Loucy (cell line): ENCODE results near the gene CABLES1.
"Not testable (repeated sequence)": the region's sequence is repeated elsewhere in the genome, so short reads cannot be mapped to it uniquely, and the experiment has no call there.

ENCODE experiments used
- H2AFZ ChIP-seq: fragments of 200-600 bp; sonication (generic); 2 replicates; pipeline ENCODE4 v1.6.0; 2016; ENCODE audit warnings: antibody characterized with exemption, mild to moderate bottlenecking, low read length, moderate library complexity
- H3F3A ChIP-seq: fragments of 200-600 bp; 2 replicates; pipeline ENCODE4 v1.6.0; 2016; ENCODE audit warnings: antibody characterized with exemption, low read depth, mild to moderate bottlenecking
- H3K27me3 ChIP-seq: fragments of 200-600 bp; sonication (generic); 2 replicates; pipeline ENCODE4 v1.6.1; 2014; ENCODE audit warnings: low read length, mild to moderate bottlenecking; ENCODE audit not compliant: insufficient read depth, poor library complexity, severe bottlenecking
- H3K36me3 ChIP-seq: fragments of 200-600 bp; sonication (generic); 2 replicates; pipeline ENCODE4 v1.6.1; 2016; ENCODE audit warnings: low read length; ENCODE audit not compliant: insufficient read depth
- H3K4me1 ChIP-seq: fragments of 200-600 bp; sonication (generic); 2 replicates; pipeline ENCODE4 v1.5.1; 2014; ENCODE audit warnings: low read length, mild to moderate bottlenecking; ENCODE audit not compliant: insufficient read depth, poor library complexity, severe bottlenecking
- H3K4me2 ChIP-seq: fragments of 200-600 bp; sonication (generic); 2 replicates; pipeline ENCODE4 v1.6.0; 2014; ENCODE audit warnings: antibody characterized with exemption, low read length, low read depth, mild to moderate bottlenecking; ENCODE audit not compliant: poor library complexity, severe bottlenecking
- H3K4me3 ChIP-seq: fragments of 200-600 bp; sonication (generic); 2 replicates; pipeline ENCODE4 v1.5.1; 2014; ENCODE audit warnings: low read length, mild to moderate bottlenecking, mixed read lengths; ENCODE audit not compliant: poor library complexity, severe bottlenecking
- H3K79me2 ChIP-seq: fragments of 200-600 bp; sonication (generic); 2 replicates; pipeline ENCODE4 v1.6.1; 2014; ENCODE audit warnings: low read length; ENCODE audit not compliant: insufficient read depth
- H3K9ac ChIP-seq: fragments of 200-600 bp; sonication (generic); 2 replicates; pipeline ENCODE4 v1.6.0; 2014; ENCODE audit warnings: mild to moderate bottlenecking, low read depth, low read length, moderate library complexity; ENCODE audit not compliant: poor library complexity, severe bottlenecking
- H3K9me2 ChIP-seq: fragments of 200-600 bp; sonication (generic); replicated peaks from 2 replicates; pipeline ENCODE4 v1.6.1; 2016; ENCODE audit warnings: low read depth, low read length, mixed read lengths
- H3K9me3 ChIP-seq: fragments of 200-600 bp; sonication (generic); 2 replicates; pipeline ENCODE4 v1.6.1; 2014; ENCODE audit warnings: mild to moderate bottlenecking, antibody characterized with exemption, low read length, low read depth; ENCODE audit not compliant: insufficient read depth
- H4K20me1 ChIP-seq: fragments of 200-600 bp; sonication (generic); 2 replicates; pipeline ENCODE4 v1.6.0; 2014; ENCODE audit warnings: antibody characterized with exemption, low read length, mild to moderate bottlenecking; ENCODE audit not compliant: insufficient read depth, poor library complexity, severe bottlenecking
- CTCF ChIP-seq: fragments of 200-600 bp; sonication (generic); conservative IDR thresholded peaks from 2 replicates; pipeline ENCODE4 v1.5.1; 2014; ENCODE audit warnings: mild to moderate bottlenecking, antibody characterized with exemption, low read length
- EZH2phosphoT487 ChIP-seq: fragments of 200-600 bp; IDR thresholded peaks from 2 replicates; pipeline ENCODE4 v1.6.1; 2018; ENCODE audit warnings: antibody characterized with exemption, mild to moderate bottlenecking, moderate library complexity, borderline replicate concordance

The CABLES1 gene

GRCh38 chr18:23134780-23135549 lies at the start of gene CABLES1:
Gene CABLES1, plus strand, starts transcription at chr18:23135485. Its CDS starts 278 bp downstream, at chr18:23135763.
- Histone ChIP-seq H3K4me1 (peaks cover 44% of the 10 kb centered on the region), H3F3A (no peaks in the 10 kb centered on the region), H3K36me3 (no peaks in the 10 kb centered on the region), H3K9me3 (no peaks in the 10 kb centered on the region), H3K9me2 (no peaks in the 10 kb centered on the region), H3K4me3 (peak within 1 kb of the TSS; percentile 78), H4K20me1 (no peaks in the 10 kb centered on the region), H3K9ac (peak within 1 kb of the TSS; percentile 83), H2AFZ (peak within 1 kb of the TSS; percentile 38), H3K79me2 (peaks cover 50% of the 10 kb centered on the region), H3K27me3 (no peaks in the 10 kb centered on the region), H3K4me2 (peak within 1 kb of the TSS; percentile 87)
- TF ChIP-seq EZH2phosphoT487 (no peak), CTCF (no peak)

GRCh38 chr18:23087352-23087751 lies 47.9 kb upstream of the CABLES1 start:
- Histone ChIP-seq H3K36me3 (no peaks in the 10 kb centered on the region), H3K4me1 (peaks cover 7% of the 10 kb centered on the region), H3K9ac (no peak overlapping the region), H3K27me3 (no peaks in the 10 kb centered on the region), H2AFZ (no peak overlapping the region), H4K20me1 (no peaks in the 10 kb centered on the region), H3K79me2 (no peaks in the 10 kb centered on the region), H3F3A (no peaks in the 10 kb centered on the region), H3K9me2 (no peaks in the 10 kb centered on the region), H3K4me2 (no peak overlapping the region), H3K4me3 (no peak overlapping the region), H3K9me3 (no peaks in the 10 kb centered on the region)
- no peak for TF ChIP-seq EZH2phosphoT487
- no peak for TF ChIP-seq CTCF

GRCh38 chr18:23088310-23088709 lies 47.0 kb upstream of the CABLES1 start:
- H3K4me1 ChIP-seq: peaks cover 7% of the 10 kb centered on the region
- H3F3A ChIP-seq: no peaks in the 10 kb centered on the region
- H4K20me1 ChIP-seq: no peaks in the 10 kb centered on the region
- no peaks in the 10 kb centered on the region for H3K79me2 ChIP-seq
- no peak for TF ChIP-seq CTCF
- no peak for TF ChIP-seq EZH2phosphoT487
- H3K4me2 ChIP-seq: no peak overlapping the region
- H3K36me3 ChIP-seq: no peaks in the 10 kb centered on the region
- no peak overlapping the region for H3K9ac ChIP-seq
- H3K27me3 ChIP-seq: no peaks in the 10 kb centered on the region
- no peaks in the 10 kb centered on the region for H3K9me3 ChIP-seq
- H3K4me3 ChIP-seq: no peak overlapping the region
- H2AFZ ChIP-seq: no peak overlapping the region
- no peaks in the 10 kb centered on the region for H3K9me2 ChIP-seq

GRCh38 chr18:23091017-23091993 lies 44.0 kb upstream of the CABLES1 start:
- not testable (repeated sequence) for H4K20me1 ChIP-seq, H2AFZ ChIP-seq, H3K27me3 ChIP-seq, H3K9me3 ChIP-seq, H3K79me2 ChIP-seq, H3K9me2 ChIP-seq, H3K4me3 ChIP-seq, H3K9ac ChIP-seq, H3K36me3 ChIP-seq, H3F3A ChIP-seq, H3K4me1 ChIP-seq, H3K4me2 ChIP-seq
